ENCODE data around the gene SHLD1.
"Not testable (repeated sequence)": the region's sequence is repeated elsewhere in the genome, so short reads cannot be mapped to it uniquely, and the experiment has no call there.

The SHLD1 gene

DNA sequence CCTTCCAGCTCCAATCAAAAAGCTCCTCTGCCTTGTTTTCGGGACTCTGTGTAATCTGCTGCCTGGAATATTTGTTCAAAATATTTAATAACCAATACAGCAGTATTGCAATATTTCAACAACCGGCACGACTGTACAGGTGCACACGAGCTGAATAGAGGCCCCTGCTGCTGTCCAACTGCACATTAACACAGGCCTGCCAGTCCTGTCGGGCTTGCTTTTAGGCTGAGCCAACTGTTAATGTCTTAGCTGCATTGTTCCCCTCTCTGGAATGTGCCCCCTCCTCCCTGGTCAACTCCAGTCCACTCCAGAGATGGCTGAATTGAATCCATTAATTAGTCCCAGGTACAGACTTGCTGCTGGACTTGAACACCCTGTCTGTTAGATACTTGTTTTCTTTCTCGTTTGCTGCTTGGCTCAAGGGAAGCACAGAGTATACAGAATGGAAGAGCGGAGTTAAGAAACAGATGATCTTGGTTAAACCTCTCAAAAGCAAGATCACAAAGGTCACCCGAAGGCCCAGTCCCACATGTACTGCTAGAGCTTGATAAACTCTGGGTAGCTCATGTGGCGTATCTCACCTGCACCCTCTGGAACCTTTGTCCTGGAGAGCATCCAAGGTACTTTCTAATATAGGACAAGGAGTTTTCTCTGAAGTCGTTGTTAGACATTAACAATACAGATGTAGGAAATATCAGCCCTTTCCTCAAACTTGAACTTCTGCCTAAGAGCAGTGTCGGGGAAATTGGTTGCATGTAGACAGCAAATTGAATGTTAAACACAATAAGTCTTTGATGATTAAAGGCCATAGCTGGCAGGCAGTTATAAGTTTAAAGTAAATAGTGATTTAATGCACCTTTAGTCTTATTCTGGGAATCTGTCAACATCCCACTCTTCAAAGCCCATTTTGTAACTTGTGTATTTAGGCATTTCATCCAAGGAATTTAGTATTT is 31.9 kb downstream of the SHLD1 start:
- no peak for FAIRE-seq

DNA sequence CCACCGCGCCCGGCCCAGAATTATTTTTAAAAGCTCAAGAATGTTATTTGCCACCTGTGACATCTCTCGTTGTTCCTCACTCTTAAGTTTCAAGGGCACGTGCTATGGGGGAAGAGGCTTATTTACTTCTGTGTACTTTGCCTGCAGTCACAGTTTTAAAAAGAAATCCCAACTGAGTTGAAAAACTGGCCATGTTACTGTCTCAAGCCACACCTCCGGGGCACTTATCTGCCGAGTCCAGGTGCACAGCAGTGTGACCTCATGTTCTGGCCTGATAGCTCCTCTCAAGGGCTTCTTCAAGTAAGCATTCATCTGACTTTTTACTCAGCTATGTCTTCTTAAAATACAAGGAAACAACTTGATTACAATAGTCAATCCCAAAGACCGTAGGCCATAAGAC is 34.5 kb downstream of the SHLD1 start:
- FAIRE-seq, result no peak

DNA sequence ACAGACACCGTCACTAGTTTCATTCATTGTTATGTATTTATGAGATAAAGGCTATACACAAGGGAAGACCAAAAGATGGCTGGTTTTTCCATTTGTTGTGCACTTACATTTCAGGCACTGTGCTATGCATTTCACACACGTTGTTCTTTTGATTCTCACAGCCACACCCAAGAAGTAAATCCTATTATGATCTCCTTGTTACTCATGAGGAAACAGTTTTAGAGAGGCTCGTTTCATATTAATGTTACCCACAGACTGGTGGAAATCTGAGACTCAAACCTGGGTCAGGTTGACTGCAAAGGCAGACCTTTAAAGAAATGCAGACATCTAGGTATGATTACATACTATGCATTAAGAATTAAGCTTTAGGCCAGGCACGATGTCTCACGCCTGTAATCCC is 34.9 kb downstream of the SHLD1 start:
- no peak for FAIRE-seq

DNA sequence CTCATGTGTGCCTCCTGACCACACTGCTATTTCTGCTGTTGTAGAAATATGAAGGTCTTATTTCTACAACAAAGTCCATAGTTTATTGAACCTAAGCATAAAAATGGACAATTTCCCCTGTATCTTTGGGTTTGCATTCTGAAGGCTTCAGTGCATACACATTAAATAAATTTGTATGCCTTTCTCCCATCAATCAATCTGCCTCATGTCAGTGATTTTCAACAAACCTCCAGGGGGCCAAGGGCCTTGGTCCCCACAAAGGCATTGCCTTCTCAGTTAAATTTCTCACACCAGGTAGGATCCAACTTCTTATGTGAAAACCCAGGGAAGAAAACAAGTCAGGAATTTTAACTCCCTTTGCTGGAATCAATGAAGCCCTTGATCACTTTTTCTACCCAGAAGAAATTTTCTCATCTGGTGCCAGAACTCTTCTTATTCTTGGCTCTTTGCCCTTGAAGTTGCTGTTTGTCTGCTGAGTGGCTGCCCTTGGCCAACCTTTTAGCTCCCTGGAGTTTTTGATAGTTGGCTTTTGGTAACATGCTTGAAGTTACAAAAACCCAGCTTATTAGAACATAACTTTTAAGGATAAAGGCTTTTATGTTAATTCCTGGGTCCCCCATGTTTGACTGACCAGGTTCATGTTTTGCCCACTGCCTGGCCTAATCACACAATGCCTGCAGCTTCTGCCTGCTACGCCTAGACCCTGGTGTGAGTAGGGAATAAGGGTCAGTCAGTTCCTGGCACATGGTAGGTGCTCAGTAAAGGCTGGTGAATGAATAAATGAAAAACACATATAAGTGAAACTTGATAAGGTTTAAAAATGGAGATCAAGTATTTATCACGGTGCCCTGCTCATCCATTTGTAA is 37.0 kb downstream of the SHLD1 start:
- no peak for FAIRE-seq

DNA sequence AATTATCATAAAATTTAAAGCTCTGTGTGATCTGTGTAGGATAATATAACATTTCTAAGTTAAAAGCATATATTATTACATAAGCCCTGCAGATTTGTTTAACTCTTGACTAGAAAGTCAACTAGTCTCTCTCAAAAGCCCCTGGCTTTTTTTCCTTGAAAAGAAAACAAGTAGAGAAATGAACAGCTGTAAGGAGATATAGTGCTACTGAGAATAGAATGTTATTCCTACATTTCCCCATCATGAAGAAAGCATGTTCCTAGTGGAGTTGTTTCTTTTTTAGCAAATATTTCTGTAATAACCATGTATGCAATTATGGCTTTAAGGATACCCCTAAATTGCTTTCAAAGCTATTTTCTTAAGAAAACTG is 37.6 kb downstream of the SHLD1 start:
- no peak for FAIRE-seq

DNA sequence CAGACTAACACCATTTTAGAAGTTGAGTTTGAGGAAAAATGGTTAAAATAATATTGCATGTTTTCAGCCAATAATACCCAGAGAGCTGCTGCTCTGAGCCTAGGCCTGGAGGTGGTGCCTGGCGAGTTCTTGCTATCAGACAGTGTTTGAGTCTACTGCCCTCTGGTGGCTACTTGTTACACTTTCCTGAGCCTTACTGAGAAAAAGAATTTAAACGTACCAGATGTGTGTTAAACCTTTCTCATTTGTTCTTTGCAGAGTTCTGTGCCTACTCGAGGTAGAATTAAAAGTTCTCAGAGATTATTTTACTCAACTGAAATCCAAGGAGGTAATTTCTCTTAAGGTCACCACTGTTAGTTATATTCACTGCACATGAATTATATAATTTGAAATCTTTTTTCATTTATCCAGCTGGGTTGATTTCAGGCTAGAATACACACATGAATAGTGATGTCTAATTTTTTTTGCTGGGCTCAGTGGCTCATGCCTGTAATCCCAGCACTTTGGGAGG is 38.2 kb downstream of the SHLD1 start:
- FAIRE-seq, result peak; percentile 63

DNA sequence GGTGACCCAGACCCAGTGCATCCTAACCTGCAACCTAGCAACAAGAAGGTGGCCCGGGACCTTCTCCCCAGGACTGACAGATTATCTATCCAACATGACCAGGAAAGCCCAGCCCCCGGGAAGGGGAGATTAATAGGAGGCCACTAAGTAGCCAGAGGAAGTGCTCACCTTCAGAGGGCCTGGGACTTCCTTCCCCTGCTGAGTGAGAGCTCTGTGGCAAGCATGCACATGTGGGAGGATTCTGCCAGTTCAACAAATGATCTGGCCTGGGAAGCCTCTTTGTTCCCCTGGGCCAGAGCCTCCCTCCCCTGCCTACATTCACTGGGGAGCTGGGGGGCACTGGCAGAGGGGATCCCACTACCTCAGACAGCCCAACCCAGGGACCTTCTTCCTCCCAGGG is 39.6 kb downstream of the SHLD1 start:
- no peak for FAIRE-seq

DNA sequence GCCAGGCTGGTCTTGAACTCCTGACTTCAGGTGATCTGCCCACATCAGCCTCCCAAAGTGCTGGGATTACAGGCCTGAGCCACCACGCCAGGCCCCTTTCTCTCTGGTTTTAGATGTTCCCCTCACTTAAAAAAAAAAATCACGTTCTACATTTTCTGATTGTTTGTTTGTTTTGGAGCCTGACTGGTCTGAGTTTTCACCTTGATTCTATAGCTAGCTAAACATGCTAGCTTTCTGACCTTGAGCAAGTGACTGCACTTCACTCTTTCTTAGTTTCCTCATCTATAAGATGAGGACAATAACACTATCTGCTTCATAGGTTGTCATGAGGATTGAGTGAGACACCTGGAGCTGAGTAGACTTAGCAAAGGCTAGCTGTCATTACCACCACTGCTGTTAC is 43.7 kb downstream of the SHLD1 start:
- FAIRE-seq, result no peak

DNA sequence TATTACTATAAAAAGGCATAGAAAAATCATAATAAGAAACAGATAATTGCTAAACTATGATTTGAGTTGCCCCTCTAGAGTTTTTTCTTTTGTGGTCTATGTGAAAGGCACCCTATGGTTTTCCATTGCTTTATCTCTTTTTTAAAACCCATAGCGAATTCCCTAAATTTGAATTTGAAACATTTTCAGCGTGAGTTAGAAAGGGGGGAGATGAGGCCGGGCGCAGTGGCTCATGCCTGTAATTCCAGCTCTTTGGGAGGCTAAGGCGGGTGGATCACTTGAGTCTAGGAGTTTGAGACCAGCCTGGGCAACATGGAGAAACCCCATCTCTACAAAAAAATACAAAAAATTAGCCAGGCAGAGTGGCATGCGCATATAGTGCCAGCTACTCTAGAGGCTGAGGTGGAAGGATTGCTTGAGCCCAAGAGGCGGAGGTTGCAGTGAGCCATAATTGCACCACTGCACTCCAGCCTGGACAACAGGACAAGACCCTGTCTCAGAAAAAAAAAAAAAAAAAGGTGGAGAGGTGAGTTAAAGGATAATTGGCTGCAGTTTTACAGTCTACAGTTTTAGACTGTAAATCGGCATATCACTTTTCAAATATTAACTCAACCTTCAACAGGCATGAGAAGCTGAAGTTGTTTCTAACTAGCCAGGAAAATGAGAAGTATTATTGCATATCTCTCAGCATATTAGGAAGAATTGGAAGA is 46.3 kb downstream of the SHLD1 start:
- no peak for FAIRE-seq

DNA sequence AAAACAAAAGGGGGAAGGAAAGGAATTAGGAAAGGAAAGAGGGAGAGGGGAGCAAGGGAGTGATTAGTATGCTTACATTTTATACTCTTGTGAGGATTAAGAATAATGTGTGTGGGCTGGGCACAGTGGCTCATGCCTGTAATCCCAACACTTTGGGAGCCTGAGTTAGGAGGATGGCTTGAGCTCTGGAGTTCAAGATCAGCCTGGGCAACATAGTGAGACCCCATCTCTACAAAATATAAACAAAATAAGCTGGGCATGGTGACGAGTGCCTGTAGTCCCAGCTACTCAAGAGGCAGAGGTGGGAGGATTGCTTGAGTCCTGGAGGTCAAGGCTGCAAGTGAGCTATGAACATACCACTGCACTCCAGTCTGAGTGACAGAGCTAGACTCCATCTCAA is 47.0 kb downstream of the SHLD1 start:
- no peak for FAIRE-seq

DNA sequence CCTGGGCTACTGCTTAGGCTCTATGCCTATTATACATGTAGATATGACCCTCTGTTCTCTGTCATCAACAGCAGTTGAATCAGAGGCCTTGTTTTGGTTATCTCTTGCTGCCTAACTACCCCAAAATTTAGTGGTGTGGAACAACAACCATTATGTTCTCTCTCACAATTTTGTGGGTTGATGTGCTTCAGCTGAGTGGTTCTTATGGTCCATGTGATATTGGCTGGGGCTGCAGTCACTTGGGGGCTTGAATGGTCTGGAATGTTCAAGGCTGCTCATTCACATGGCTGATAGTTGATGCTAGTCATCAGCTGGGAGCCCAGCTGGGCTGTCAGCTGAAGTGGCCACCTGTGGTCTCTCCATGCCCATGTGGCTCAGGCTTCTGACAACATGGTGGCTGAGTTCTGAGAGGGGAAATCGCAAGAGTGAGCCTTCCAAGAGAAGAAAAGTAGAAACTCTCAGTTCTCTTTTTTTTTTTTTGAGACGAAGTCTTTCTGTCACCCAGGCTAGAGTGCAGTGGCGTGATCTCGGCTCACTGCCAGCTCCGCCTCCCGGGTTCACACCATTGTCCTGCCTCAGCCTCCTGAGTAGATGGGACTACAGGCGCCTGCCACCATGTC is 47.8 kb downstream of the SHLD1 start:
- no peak for FAIRE-seq

DNA sequence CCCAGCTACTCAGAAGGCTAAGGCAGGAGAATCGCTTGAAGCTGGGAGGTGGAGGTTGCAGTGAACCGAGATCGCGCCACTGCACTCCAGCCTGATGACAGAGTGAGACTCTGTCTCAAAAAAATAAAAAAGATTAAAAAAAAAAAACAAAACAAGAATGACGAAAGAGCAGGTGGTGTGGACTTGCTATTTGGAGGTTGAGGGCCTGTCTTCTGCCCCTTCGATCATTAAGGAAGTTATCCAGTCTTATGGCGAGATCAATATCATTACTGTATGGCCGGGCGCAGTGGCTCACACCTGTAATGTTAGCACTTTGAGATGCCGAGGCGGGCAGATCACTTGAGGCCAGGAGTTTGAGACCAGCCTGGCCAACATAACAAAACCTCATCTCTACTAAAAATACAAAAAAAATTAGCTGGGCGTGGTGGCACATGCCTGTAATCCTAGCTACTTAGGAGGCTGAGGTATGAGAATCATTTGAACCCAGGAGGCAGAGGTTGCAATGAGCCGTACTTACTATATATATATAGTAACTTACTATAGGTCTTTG is 53.6 kb downstream of the SHLD1 start:
- FAIRE-seq, result not testable (repeated sequence)

DNA sequence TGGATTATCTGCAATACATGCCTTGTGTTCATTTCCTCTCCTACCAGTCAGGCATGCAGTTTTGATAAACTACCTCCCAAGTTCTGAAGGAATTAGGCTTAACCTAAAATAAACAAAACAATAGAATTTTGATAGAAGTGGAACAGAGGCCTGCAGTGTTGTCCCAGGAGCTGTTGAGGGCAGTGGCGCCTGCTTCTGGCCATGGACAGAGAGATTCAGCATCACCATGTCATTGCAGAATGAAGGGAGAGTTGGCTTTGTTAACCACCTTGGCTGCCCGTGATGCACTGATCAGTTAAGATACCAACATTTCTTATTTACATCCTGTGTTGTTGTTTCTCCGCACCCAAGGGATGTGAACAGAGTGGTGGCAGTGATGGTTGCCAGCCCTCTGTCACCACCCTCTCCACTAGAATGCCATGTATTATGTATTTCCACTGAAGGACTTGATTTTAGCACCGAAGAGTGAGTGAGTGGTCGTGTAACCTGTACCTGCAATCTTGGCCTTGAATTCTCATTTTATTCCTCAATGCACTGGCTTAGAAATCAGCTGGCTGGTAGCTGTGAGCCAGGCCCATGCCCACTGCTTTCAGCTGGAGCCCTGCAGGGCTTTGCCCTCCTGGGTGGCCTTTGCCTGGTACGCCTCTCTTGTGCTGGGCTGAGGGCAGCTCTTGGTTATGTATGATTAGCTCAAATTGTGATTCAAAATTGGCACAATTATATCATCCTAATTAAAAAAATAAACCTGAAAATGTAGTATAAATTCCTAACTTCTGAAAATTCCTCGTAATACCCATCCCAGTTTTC is 56.5 kb downstream of the SHLD1 start:
- no peak for FAIRE-seq

DNA sequence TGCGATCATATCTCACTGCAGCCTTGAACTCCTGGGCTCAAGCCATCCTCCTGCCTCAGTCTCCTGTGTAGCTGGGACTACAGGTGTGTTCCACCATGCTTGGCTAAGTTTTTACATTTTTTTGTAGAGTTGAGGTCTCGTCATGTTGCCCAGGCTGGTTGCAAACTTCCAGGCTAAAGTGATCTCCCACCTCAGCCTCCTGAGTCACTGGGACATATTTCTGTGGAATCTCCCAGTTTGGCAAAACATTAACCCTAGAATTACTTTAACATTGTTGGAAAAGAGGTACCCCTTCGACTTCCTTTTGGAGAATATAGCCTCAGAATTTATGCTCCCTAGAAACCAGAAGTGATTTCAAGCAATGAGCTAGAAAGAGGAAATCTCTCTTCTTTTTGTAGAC is 57.2 kb downstream of the SHLD1 start:
- FAIRE-seq, result no peak

DNA sequence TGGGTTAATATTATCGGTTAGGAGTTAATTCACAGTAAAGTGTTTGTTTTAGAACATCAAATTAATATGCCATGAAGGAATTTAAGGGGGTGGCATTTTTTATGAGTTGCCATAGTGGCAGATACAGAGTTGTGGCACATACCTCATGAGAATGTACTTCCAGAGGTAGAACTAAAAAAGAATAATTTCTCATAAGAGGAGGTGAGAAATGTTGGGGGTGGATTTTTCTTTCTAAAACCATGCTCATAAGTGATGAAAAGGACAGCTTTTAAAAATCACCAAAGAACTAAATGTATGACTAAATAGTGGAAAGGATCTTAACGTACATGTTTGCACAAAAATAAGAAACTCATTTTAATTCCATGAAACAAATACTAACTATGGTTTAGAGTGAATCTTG is 58.7 kb downstream of the SHLD1 start:
- no peak for FAIRE-seq

DNA sequence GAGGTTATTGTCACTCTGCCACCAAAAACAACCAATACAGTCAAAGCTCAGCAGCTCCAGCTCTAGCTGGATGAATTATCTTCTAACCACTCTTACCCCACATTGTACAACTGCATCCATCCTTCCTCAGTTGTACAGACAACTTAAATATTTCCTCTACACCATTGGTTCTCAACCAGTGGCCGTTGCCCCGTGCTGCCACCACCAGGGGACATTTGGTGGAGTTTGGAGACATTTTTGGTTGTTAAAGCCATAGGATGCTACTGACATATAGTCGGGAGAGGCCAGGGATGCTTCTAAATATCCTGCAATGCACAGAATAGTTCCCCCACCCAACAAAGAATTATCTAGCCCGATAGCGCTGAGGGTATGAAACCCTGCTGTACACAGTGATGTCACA is 59.3 kb downstream of the SHLD1 start:
- no peak for FAIRE-seq

DNA sequence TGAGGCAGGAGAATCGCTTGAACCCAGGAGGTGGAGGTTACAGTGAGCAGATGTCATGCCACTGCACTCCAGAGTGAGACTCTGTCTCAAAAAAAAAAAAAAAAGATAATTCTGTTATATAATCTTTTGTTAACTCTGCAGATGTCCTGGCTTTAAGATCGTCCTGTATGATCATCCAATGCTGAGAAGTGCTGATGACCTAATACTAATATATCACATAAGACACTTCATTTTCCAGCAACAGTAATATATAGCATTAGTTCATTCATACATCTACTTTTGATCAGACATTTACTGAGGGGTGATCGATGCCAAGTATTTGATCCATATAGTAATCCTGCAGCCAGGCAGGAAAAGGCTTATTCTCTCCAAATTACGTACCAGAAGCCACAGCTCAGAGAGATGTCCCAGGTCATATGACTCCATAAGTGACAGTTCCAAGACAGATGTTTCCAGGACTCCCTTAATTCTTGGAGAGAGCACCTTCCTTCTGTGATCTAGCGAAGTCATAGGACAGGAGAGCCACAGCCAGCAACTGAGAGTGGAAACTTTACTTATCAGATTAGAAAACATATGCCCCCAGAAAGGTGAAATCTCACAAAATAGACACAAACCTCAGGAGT is 60.7 kb downstream of the SHLD1 start:
- no peak for FAIRE-seq

DNA sequence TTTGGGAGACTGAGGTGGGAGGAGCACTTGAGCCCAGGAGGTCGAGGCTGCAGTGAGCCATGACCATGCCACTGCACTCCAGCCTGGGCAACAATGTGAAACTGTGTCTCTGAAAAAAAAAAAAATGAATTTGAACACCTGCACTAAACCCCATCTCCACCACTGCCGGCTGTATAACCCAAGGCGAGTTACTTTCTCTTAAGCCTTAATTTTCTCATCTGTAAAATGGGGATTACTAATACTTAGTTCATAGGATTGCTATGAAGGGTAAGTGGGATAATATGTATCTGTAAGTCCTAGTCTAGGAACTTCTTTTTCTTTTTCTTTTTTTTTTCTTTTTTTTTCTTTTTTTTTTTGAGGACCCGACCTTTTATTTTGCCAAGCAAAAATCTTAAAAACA is 61.5 kb downstream of the SHLD1 start:
- no peak for FAIRE-seq

DNA sequence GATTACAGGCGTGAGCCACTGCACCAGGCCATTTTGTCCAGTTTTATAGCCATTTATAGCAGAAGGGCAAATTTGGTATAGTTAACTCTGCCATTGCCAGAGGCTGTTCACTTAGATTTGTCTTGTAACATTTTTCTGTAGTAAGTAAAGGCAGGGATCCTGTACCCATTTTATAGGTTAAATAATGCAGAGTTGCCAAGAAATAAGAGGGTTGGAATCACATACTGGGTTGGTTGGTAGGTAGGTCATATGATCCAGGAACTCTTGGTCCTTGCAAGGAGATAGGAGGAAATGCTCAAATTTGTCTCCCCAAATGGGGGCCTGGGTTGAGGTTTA is 68.1 kb downstream of the SHLD1 start:
- no peak for FAIRE-seq

DNA sequence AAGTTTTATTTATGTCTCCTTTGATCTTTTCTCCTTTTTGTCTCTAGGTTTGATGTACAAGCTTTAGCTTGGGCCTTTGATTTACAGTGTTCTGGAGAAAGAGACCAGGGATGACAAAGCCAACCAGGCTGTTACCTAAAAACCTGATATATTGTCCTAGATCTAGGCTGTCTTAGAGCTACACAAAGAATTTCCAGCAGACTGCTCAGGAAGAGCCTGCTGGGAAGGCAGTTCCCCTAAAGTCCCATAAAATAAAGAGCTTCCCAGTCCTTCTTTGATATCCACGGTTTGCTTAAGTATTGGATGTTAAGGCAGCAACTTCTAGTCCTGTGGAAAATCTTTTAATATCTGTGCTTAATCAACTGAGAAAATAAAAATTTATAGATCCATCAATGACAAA is 70.5 kb downstream of the SHLD1 start:
- FAIRE-seq, result no peak

DNA sequence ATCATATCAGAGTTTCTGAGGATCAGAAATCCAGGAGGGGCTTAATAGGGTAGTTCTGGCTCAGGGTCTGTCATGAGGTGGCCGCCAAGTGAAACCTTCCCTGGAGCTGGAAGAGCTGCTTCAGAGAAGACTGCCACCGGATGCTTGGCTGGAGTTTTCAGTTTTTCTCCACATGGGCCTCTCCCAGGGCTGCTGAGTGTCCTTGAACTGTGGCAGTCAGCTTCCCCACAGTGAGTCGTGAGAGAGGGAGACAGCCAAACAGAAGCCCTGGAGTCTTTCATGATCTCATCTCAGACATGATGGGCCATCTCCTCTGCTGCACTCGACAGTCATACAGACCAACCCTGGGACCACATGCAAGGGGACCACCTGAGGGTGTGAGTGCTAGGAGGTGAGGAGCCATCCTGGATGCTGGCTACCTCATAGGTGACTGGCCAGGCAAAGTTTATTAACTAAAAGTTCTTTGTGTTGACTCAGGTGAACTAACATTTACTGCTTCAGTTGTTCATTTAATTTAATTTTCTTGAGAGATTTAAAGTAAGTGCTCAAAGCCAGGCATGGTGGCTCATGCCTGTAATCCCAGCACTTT is 71.5 kb downstream of the SHLD1 start:
- FAIRE-seq, result no peak

All from endometrium (tissue), 2 donors.